Suprapubic skin (tissue), 4 donors: ENCODE measurements around the gene PACRG.

Experiments
- CTCF ChIP-seq, 2 donors: fragments of 200-600 bp in 1 of 2; fragments of 450-650 bp in 1 of 2; sonication (generic) in 1 of 2; IDR thresholded peaks; one replicate each; pipeline ENCODE4 v1.5.1; 2016 to 2019; ENCODE audit warnings: antibody characterized with exemption in 2 of 2, mild to moderate bottlenecking in 1 of 2, moderate library complexity in 1 of 2
- EP300 ChIP-seq: sonication (generic); formaldehyde crosslinking; IDR thresholded peaks from one replicate; pipeline ENCODE4 v1.6.1; 2017; ENCODE audit warnings: antibody characterized with exemption
- POLR2A ChIP-seq, 2 donors: fragments of 450-650 bp; IDR thresholded peaks; one replicate each; pipeline ENCODE4 v1.6.1; 2017; ENCODE audit warnings: antibody characterized with exemption in 2 of 2, mild to moderate bottlenecking in 2 of 2, moderate library complexity in 2 of 2
- POLR2AphosphoS5 ChIP-seq, 3 donors: sonication (generic); formaldehyde crosslinking; IDR thresholded peaks; one replicate each; pipeline ENCODE4 v1.6.1; 2017; ENCODE audit warnings: antibody characterized with exemption in 3 of 3

- TF ChIP-seq CTCF (IDR thresholded peaks at IDR 0.05) (no peak), EP300 (no peak), POLR2A (IDR thresholded peaks at IDR 0.05) (no peak), POLR2AphosphoS5 (IDR thresholded peaks at IDR 0.05) (no peak)
Observed at GRCh38 chr6:163302747-163303146, 575.0 kb downstream of the PACRG start.
